GM12878 (cell line): Measurements from ENCODE around the gene HMCN1. TPM values are rescaled to one million over a fixed set of nuclear protein-coding genes. Genes with fewer than 3 reads are reported as not detected.

Experiments
- ATAC-seq: fragments of 200-7000 bp; cut with Tn5 transposase; 3 replicates; pipeline ENCODE4 v1.9.1; 2020; ENCODE audit warnings: mild to moderate bottlenecking, moderate library complexity
- BruUV-seq: library from RNA; stranded (reverse); fragments of 400-500 nt; replicated peaks from 2 replicates; lab custom pipeline; 2021; lab: Mats Ljungman, UMichigan
- CTCF ChIA-PET: fragments of 300-600 bp; sonication (Branson Sonifier 250); formaldehyde crosslinking; extraction: SDS; loops from one replicate; lab custom pipeline; 2021; ENCODE audit warnings: inconsistent platforms; lab: Yijun Ruan, JAX
- POLR2A ChIA-PET: fragments of 350-600 bp; formaldehyde crosslinking; extraction: SDS; loops from one replicate; lab custom pipeline; 2021; ENCODE audit warnings: inconsistent platforms; lab: Charles Lee
- RAD21 ChIA-PET: fragments of 300-600 bp; sonication (Branson Sonifier 250); formaldehyde crosslinking; loops from one replicate; lab custom pipeline; 2023; ENCODE audit warnings: antibody characterized with exemption; ENCODE audit not compliant: unreplicated experiment; lab: Charles Lee
- SMC1A ChIA-PET: fragments of 300-600 bp; sonication (Branson Sonifier 250); formaldehyde crosslinking; loops from one replicate; lab custom pipeline; 2023; ENCODE audit not compliant: unreplicated experiment, uncharacterized antibody; lab: Charles Lee
- DNase-seq: peaks from one replicate; pipeline ENCODE4 v3.0.0-alpha.2; 2011; ENCODE audit warnings: low read depth, low spot score
- FAIRE-seq: peaks from 3 replicates; lab custom pipeline; 2011; peaks lifted over from hg19 to GRCh38; lab: Jason Lieb, UNC
- H2AFZ ChIP-seq: 2 replicates; pipeline ENCODE4 v1.6.0; 2011; ENCODE audit warnings: low read depth, low read length, control low read depth; ENCODE audit not compliant: control insufficient read depth
- H3K27ac ChIP-seq: 2 replicates; pipeline ENCODE4 v1.5.1; 2011; ENCODE audit warnings: control low read depth; ENCODE audit not compliant: control insufficient read depth, insufficient read depth
- H3K27me3 ChIP-seq, 2 experiments: replicated peaks in 1 of 2; 2 replicates each; pipeline versions ENCODE4 v1.6.0 to v1.6.1; 2011; ENCODE audit warnings: low read length in 1 of 2; ENCODE audit not compliant: control insufficient read depth in 2 of 2, insufficient read depth in 2 of 2
- H3K36me3 ChIP-seq, 2 experiments: 2 replicates each; pipeline ENCODE4 v1.5.1; 2011; ENCODE audit warnings: low read length in 1 of 2; ENCODE audit not compliant: control insufficient read depth in 2 of 2, insufficient read depth in 2 of 2
- H3K4me1 ChIP-seq: 2 replicates; pipeline ENCODE4 v1.6.1; 2011; ENCODE audit warnings: mild to moderate bottlenecking, low read length, moderate library complexity, mixed read lengths; ENCODE audit not compliant: control insufficient read depth, insufficient read depth
- H3K4me2 ChIP-seq: 2 replicates; pipeline ENCODE4 v1.6.0; 2011; ENCODE audit warnings: control low read depth; ENCODE audit not compliant: control insufficient read depth, insufficient read depth
- H3K4me3 ChIP-seq: fragments of 200-600 bp; sonication (generic); 2 replicates; pipeline ENCODE4 v1.5.1; 2016
- H3K79me2 ChIP-seq: 2 replicates; pipeline ENCODE4 v1.6.0; 2011; ENCODE audit warnings: low read length; ENCODE audit not compliant: control insufficient read depth, insufficient read depth
- H3K9ac ChIP-seq: 2 replicates; pipeline ENCODE4 v1.8.0; 2011; ENCODE audit warnings: low read length, control low read depth, mixed read lengths; ENCODE audit not compliant: control insufficient read depth, insufficient read depth
- H3K9me3 ChIP-seq: replicated peaks from 3 replicates; pipeline ENCODE4 v1.5.1; 2011; ENCODE audit warnings: mild to moderate bottlenecking, low read length; ENCODE audit not compliant: control insufficient read depth, insufficient read depth
- H4K20me1 ChIP-seq: 2 replicates; pipeline ENCODE4 v1.6.0; 2011; ENCODE audit not compliant: control insufficient read depth, insufficient read depth
- BHLHE40 ChIP-seq, 2 experiments: fragments of 450-650 bp in 1 of 2; IDR thresholded peaks; 2 replicates each; pipeline ENCODE4 v1.6.1; 2011 to 2017; ENCODE audit warnings: low read depth in 2 of 2, borderline replicate concordance in 1 of 2, improper control_type of control experiment in 1 of 2, low read length in 1 of 2, mild to moderate bottlenecking in 1 of 2
- GATAD2B ChIP-seq: fragments of 450-650 bp; conservative IDR thresholded peaks from 2 replicates; pipeline ENCODE4 v1.6.1; 2017; ENCODE audit warnings: low read depth, mild to moderate bottlenecking, moderate library complexity
- IRF4 ChIP-seq: IDR thresholded peaks from 2 replicates; pipeline ENCODE4 v1.6.1; 2011; ENCODE audit warnings: low read depth, low read length
- JUNB ChIP-seq: IDR thresholded peaks from 2 replicates; pipeline ENCODE4 v1.6.1; 2016; ENCODE audit warnings: antibody characterized with exemption, mild to moderate bottlenecking
- KAT2A ChIP-seq: conservative IDR thresholded peaks from 2 replicates; pipeline ENCODE4 v1.6.1; 2011; ENCODE audit warnings: low read depth, low read length; ENCODE audit not compliant: control insufficient read depth
- KLF5 ChIP-seq: fragments of 450-650 bp; IDR thresholded peaks from 2 replicates; pipeline ENCODE4 v1.6.1; 2014; ENCODE audit warnings: mild to moderate bottlenecking; ENCODE audit not compliant: partially characterized antibody
- LARP7 ChIP-seq: fragments of 450-650 bp; IDR thresholded peaks from 2 replicates; pipeline ENCODE4 v1.6.1; 2017; ENCODE audit warnings: mild to moderate bottlenecking
- POLR2AphosphoS2 ChIP-seq: IDR thresholded peaks from 2 replicates; pipeline ENCODE4 v1.6.1; 2011; ENCODE audit warnings: low read depth, mild to moderate bottlenecking, low read length, improper control_type of control experiment, moderate library complexity
- RAD21 ChIP-seq: IDR thresholded peaks from 2 replicates; pipeline ENCODE4 v1.6.1; 2011; ENCODE audit warnings: mild to moderate bottlenecking, low read depth, low read length, moderate library complexity; ENCODE audit not compliant: insufficient read depth
- RELA ChIP-seq: fragments of 450-650 bp; IDR thresholded peaks from 2 replicates; pipeline ENCODE4 v1.8.0; 2014; ENCODE audit warnings: borderline replicate concordance; ENCODE audit not compliant: partially characterized antibody
- STAT1 ChIP-seq: fragments of 450-650 bp; conservative IDR thresholded peaks from 2 replicates; pipeline ENCODE4 v1.6.1; 2014; ENCODE audit warnings: antibody characterized with exemption, mild to moderate bottlenecking
- TCF12 ChIP-seq: IDR thresholded peaks from 2 replicates; pipeline ENCODE4 v1.6.1; 2011; ENCODE audit warnings: low read depth, mild to moderate bottlenecking, low read length
- ZNF207 ChIP-seq: fragments of 450-650 bp; IDR thresholded peaks from 2 replicates; pipeline ENCODE4 v1.6.1; 2014; ENCODE audit warnings: antibody characterized with exemption, mild to moderate bottlenecking, borderline replicate concordance
- WGBS: methylation state at CpG from one replicate; pipeline ENCODE4 v1.1.6; 2016; ENCODE audit warnings: low lambda C conversion rate; ENCODE audit not compliant: insufficient replicate concordance, insufficient coverage; ENCODE audit errors: missing lambda C conversion rate; 5-methylcytosine and 5-hydroxymethylcytosine counted together
- in situ Hi-C: fragments of 300-500 bp; cut with MboI; formaldehyde crosslinking; loops from 9 replicates; pipeline ENCODE4 v1.14.3; 2018; ENCODE audit warnings: mixed read lengths
- intact Hi-C: fragments of 100-400 bp; cut with micrococcal nuclease; formaldehyde crosslinking; loops from one replicate; pipeline ENCODE4 v1.14.2; 2022; ENCODE audit not compliant: unreplicated experiment
- polyA plus RNA-seq, 11 experiments: library from polyadenylated mRNA; depleted of rRNA in 4 of 11; unstranded in 6 of 11; stranded (reverse) in 5 of 11; fragments of >200 nt; fragmentation: Nextera tagmentation in 4 of 11; fragmentation: Illumina TruSeq in 1 of 11; extraction: Ambion mirVana in 4 of 11; extraction: Trizol in 1 of 11; gene quantifications; 1 replicate in 1 of 11; 2 replicates in 10 of 11; pipeline versions ENCODE4 v1.2.1 to v1.2.3, GENCODE V29; 2011 to 2016; ENCODE audit warnings: inconsistent platforms in 2 of 11, missing spikeins in 2 of 11, low read depth in 1 of 11
- total RNA-seq, 4 experiments: library from RNA; depleted of rRNA in 3 of 4; stranded (reverse); fragments of >200 nt in 3 of 4; fragmentation: Illumina TruSeq in 1 of 4; extraction: Trizol in 1 of 4; gene quantifications; 2 replicates each; pipeline versions ENCODE4 v1.2.1 to v1.2.3, GENCODE V29; 2013 to 2021
- TF ChIP-seq, protein P1 (sequence below): IDR thresholded peaks from 2 replicates; pipeline ENCODE4 v1.6.1; 2011; ENCODE audit warnings: borderline replicate concordance, low read depth, mild to moderate bottlenecking, moderate library complexity, low read length; ENCODE audit not compliant: insufficient read depth, poor library complexity, severe bottlenecking
- TF ChIP-seq, protein P2 (sequence below): fragments of 450-650 bp; formaldehyde crosslinking; IDR thresholded peaks from 2 replicates; pipeline ENCODE4 v1.4.0; 2022; ENCODE audit warnings: mild to moderate bottlenecking, moderate library complexity
- TF ChIP-seq, protein P3 (sequence below): IDR thresholded peaks from 2 replicates; pipeline ENCODE4 v1.6.1; 2012; ENCODE audit warnings: low read depth, low read length, improper control_type of control experiment
- TF ChIP-seq, protein P4 (sequence below): fragments of 450-650 bp; IDR thresholded peaks from 2 replicates; pipeline ENCODE4 v1.6.1; 2014; ENCODE audit warnings: mild to moderate bottlenecking

The HMCN1 gene
- total and polyA plus RNA-seq, 10 of the 15 experiments (the other 5 are each of a cell fraction or from before 2014, with no cell fraction given): under 0.01 to 0.07 TPM; not detected in 8

DNA sequence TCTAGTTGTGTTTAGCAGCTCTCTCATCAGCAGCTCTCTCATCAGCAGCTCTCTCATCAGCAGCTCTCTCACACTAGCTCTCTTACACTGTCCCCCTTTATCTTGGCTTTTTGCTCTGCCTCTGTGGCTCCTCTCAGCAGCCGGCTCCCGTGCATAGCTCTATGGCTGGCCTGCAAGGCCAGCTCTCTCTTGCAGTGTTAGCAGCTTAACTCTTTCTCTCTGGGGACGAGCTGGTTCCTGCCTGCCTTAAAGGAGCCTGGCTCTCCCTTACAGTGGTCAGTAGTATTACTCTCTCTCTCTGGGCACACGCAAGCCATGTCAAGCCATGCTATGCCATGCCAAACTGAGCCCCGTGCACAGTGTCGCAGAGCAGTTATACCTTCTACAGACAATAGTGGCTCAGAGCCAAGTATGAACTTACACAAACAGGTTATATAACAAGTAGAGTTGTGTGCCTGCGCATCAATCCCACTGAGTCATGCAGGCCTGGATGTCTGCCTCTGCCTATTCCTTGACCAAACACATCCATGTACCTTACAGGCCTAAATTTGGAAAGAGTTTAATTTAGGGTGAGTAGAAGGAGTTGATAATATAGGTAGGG, 345.0 kb downstream of the HMCN1 start:
- WGBS: 64% methylated on average over 7 of the region's 7 CpGs
- no peaks in the 10 kb centered on the region for H3K79me2 ChIP-seq
- no peak overlapping the region for H3K9ac ChIP-seq
- in situ Hi-C loops (no loop called here), intact Hi-C loops (loop anchor here (5.0 kb wide), 1 partner anchor 103 kb away; no protein-coding TSS in a partner anchor)
- H3K4me1 ChIP-seq: no peaks in the 10 kb centered on the region
- no peak overlapping the region for H3K4me3 ChIP-seq
- H3K9me3 ChIP-seq: no peaks in the 10 kb centered on the region
- H4K20me1 ChIP-seq: no peaks in the 10 kb centered on the region
- ATAC-seq (no peak), FAIRE-seq (no peak), DNase-seq (no peak)
- BruUV-seq: no TSS peak
- ChIA-PET SMC1A (no interaction called here), CTCF (no interaction called here), POLR2A (no interaction called here), RAD21 (no interaction called here)
- peaks cover 0 to 1% of the 10 kb centered on the region in 2 experiments; a peak in 1 of 4 replicates for H3K27me3 ChIP-seq
- no peak overlapping the region for H2AFZ ChIP-seq
- H3K36me3 ChIP-seq: no peaks in the 10 kb centered on the region
- TF ChIP-seq TCF12: no peak
- TF ChIP-seq BHLHE40 (IDR thresholded peaks at IDR 0.05; ENCODE audit: borderline replicate concordance in 1 of 2, low read depth in 2 of 2, low read length in 1 of 2): no peak
- TF ChIP-seq LARP7: no peak
- no peak for TF ChIP-seq GATAD2B
- TF ChIP-seq KLF5: no peak
- TF ChIP-seq RAD21: no peak
- TF ChIP-seq, protein P1, sequence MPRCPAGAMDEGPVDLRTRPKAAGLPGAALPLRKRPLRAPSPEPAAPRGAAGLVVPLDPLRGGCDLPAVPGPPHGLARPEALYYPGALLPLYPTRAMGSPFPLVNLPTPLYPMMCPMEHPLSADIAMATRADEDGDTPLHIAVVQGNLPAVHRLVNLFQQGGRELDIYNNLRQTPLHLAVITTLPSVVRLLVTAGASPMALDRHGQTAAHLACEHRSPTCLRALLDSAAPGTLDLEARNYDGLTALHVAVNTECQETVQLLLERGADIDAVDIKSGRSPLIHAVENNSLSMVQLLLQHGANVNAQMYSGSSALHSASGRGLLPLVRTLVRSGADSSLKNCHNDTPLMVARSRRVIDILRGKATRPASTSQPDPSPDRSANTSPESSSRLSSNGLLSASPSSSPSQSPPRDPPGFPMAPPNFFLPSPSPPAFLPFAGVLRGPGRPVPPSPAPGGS: no peak
- TF ChIP-seq RELA: no peak
- TF ChIP-seq POLR2AphosphoS2: no peak
- no peak for TF ChIP-seq ZNF207
- no peak for TF ChIP-seq JUNB
- TF ChIP-seq, protein P2, sequence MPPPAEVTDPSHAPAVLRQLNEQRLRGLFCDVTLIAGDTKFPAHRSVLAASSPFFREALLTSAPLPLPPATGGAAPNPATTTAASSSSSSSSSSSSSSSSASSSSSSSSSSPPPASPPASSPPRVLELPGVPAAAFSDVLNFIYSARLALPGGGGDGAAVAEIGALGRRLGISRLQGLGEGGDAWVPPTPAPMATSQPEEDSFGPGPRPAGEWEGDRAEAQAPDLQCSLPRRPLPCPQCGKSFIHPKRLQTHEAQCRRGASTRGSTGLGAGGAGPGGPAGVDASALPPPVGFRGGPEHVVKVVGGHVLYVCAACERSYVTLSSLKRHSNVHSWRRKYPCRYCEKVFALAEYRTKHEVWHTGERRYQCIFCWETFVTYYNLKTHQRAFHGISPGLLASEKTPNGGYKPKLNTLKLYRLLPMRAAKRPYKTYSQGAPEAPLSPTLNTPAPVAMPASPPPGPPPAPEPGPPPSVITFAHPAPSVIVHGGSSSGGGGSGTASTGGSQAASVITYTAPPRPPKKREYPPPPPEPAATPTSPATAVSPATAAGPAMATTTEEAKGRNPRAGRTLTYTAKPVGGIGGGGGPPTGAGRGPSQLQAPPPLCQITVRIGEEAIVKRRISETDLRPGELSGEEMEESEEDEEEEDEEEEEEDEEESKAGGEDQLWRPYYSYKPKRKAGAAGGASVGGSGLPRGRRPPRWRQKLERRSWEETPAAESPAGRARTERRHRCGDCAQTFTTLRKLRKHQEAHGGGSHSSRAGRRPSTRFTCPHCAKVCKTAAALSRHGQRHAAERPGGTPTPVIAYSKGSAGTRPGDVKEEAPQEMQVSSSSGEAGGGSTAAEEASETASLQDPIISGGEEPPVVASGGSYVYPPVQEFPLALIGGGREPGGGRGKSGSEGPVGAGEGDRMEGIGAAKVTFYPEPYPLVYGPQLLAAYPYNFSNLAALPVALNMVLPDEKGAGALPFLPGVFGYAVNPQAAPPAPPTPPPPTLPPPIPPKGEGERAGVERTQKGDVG (CRISPR knock-in tag): no peak
- TF ChIP-seq IRF4: no peak
- TF ChIP-seq KAT2A: no peak
- no peak for TF ChIP-seq STAT1
- TF ChIP-seq, protein P3, sequence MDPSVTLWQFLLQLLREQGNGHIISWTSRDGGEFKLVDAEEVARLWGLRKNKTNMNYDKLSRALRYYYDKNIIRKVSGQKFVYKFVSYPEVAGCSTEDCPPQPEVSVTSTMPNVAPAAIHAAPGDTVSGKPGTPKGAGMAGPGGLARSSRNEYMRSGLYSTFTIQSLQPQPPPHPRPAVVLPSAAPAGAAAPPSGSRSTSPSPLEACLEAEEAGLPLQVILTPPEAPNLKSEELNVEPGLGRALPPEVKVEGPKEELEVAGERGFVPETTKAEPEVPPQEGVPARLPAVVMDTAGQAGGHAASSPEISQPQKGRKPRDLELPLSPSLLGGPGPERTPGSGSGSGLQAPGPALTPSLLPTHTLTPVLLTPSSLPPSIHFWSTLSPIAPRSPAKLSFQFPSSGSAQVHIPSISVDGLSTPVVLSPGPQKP: no peak
- TF ChIP-seq, protein P4, sequence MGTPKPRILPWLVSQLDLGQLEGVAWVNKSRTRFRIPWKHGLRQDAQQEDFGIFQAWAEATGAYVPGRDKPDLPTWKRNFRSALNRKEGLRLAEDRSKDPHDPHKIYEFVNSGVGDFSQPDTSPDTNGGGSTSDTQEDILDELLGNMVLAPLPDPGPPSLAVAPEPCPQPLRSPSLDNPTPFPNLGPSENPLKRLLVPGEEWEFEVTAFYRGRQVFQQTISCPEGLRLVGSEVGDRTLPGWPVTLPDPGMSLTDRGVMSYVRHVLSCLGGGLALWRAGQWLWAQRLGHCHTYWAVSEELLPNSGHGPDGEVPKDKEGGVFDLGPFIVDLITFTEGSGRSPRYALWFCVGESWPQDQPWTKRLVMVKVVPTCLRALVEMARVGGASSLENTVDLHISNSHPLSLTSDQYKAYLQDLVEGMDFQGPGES: no peak
- no peak overlapping the region for H3K4me2 ChIP-seq
- H3K27ac ChIP-seq: no peak overlapping the region
